ENCODE data around the gene AGO1. TPM values are rescaled to one million over a fixed set of nuclear protein-coding genes. Genes with fewer than 3 reads are reported as not detected.
"Not testable (repeated sequence)": the region's sequence is repeated elsewhere in the genome, so short reads cannot be mapped to it uniquely, and the experiment has no call there.

AGO1 gene
- polyA plus RNA-seq, 2 of the 4 experiments (the other 2 are of a cell fraction): 5.6 to 7.0 TPM

DNA sequence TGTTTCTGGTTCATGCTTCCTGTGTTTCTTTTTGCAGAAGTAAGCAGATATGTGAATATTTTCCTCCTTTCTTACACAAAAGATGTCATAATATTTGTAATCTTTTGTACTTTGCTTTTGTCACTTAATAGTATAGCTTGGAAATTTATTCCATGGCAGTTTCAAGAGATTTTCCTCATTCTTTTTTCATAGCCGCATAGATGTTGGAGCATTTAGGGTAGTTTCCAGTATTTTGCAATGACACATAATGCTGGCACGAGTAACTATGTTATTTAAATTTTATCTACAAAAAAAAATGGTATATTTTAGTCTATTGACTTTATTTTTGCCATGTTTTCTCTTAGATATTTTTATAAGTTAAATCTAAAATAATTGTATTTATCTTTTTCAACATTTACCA is 88.6 kb downstream of the AGO1 start:
- H3K4me1 ChIP-seq: no peaks in the 10 kb centered on the region
- ATAC-seq (no peak), DNase-seq (ENCODE audit: low read depth in 1 of 2, low spot score in 1 of 2) (no peak), FAIRE-seq (no peak)
- ChIA-PET CTCF (interaction anchor here (0.7 kb wide), 1 partner anchor 1848 kb away, joined by 4 read pairs; no protein-coding TSS in a partner anchor), POLR2A (no interaction called here)
- no peak overlapping the region for H3K4me3 ChIP-seq
- H3K4me2 ChIP-seq: no peak overlapping the region
- H3K9me3 ChIP-seq: no peaks in the 10 kb centered on the region
- 85% methylated on average over 2 of the region's 2 CpGs for WGBS (ENCODE audit: missing lambda C conversion rate)
- H3K27ac ChIP-seq: no peak overlapping the region
- TF ChIP-seq RNF2 (IDR thresholded peaks at IDR 0.05; ENCODE audit: borderline replicate concordance, low read depth) (no peak), PHF8 (IDR thresholded peaks at IDR 0.05; ENCODE audit: borderline replicate concordance, low read depth) (no peak), MYC (IDR thresholded peaks at IDR 0.05; ENCODE audit: borderline replicate concordance, low read length) (no peak), ELK1 (IDR thresholded peaks at IDR 0.05; ENCODE audit: low read depth, low read length) (no peak), RFX5 (IDR thresholded peaks at IDR 0.05) (no peak), JUN (IDR thresholded peaks at IDR 0.05) (no peak), MAX (IDR thresholded peaks at IDR 0.05) (no peak), HDAC2 (IDR thresholded peaks at IDR 0.05) (no peak), CEBPB (IDR thresholded peaks at IDR 0.05) (no peak), HOXA7 (CRISPR knock-in tag; IDR thresholded peaks at IDR 0.05) (no peak), HEYL (CRISPR knock-in tag; IDR thresholded peaks at IDR 0.05) (no peak)
- TF ChIP-seq, protein P1, sequence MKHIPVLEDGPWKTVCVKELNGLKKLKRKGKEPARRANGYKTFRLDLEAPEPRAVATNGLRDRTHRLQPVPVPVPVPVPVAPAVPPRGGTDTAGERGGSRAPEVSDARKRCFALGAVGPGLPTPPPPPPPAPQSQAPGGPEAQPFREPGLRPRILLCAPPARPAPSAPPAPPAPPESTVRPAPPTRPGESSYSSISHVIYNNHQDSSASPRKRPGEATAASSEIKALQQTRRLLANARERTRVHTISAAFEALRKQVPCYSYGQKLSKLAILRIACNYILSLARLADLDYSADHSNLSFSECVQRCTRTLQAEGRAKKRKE (CRISPR knock-in tag; IDR thresholded peaks at IDR 0.05; ENCODE audit: low read depth): no peak

- CTCF ChIA-PET; H3K4me1 ChIP-seq; H3K4me2 ChIP-seq; DNase-seq (ENCODE audit: low read depth in 1 of 2, low spot score in 1 of 2); H3K27ac ChIP-seq; H3K4me3 ChIP-seq; FAIRE-seq; H3K9me3 ChIP-seq; POLR2A ChIA-PET; ATAC-seq: not testable (repeated sequence)
- 95% methylated on average over 3 of the region's 3 CpGs for WGBS (ENCODE audit: missing lambda C conversion rate)
Observed at GRCh38 chr1:35972631-35973030, 89.6 kb downstream of the AGO1 start.

GRCh38 chr1:35980090-35980489 is 97.1 kb downstream of the AGO1 start:
- TF ChIP-seq KDM5A (IDR thresholded peaks at IDR 0.05): no peak
- no peak for TF ChIP-seq ZFP36 (IDR thresholded peaks at IDR 0.05; ENCODE audit: borderline replicate concordance, partially characterized antibody)
- no peak for TF ChIP-seq HOXB5 (CRISPR knock-in tag; IDR thresholded peaks at IDR 0.05)
- TF ChIP-seq HEYL (CRISPR knock-in tag; IDR thresholded peaks at IDR 0.05): no peak
- no peak for TF ChIP-seq RNF2 (IDR thresholded peaks at IDR 0.05; ENCODE audit: borderline replicate concordance, low read depth)
- TF ChIP-seq CBX2 (IDR thresholded peaks at IDR 0.05; ENCODE audit: borderline replicate concordance, low read depth): no peak
- no peak for TF ChIP-seq MAX (IDR thresholded peaks at IDR 0.05)
- no peak for TF ChIP-seq RFX5 (IDR thresholded peaks at IDR 0.05)
- TF ChIP-seq RAD21 (conservative IDR thresholded peaks at IDR 0.05 in 1 of 2, IDR thresholded peaks at IDR 0.05 in 1 of 2): no peak
- no peak for TF ChIP-seq HOXB13 (CRISPR knock-in tag; IDR thresholded peaks at IDR 0.05; ENCODE audit: low read depth)
- TF ChIP-seq CHD4 (IDR thresholded peaks at IDR 0.05; ENCODE audit: borderline replicate concordance): no peak
- TF ChIP-seq ZNF302 (CRISPR knock-in tag; IDR thresholded peaks at IDR 0.05): no peak
- no peak for TF ChIP-seq FOXS1 (CRISPR knock-in tag; IDR thresholded peaks at IDR 0.05)
- TF ChIP-seq HMGXB4 (CRISPR knock-in tag; IDR thresholded peaks at IDR 0.05; ENCODE audit: borderline replicate concordance): no peak
- no peak for TF ChIP-seq MYC (IDR thresholded peaks at IDR 0.05; ENCODE audit: borderline replicate concordance, low read length)
- TF ChIP-seq KDM1A (IDR thresholded peaks at IDR 0.05; ENCODE audit: low read depth): no peak
- Histone ChIP-seq H3K9me3 (no peaks in the 10 kb centered on the region), H3K27ac (no peak overlapping the region), H3K4me2 (no peak overlapping the region), H3K4me1 (no peaks in the 10 kb centered on the region), H3K4me3 (no peak overlapping the region)
- ATAC-seq (no peak), FAIRE-seq (no peak), DNase-seq (ENCODE audit: low read depth in 1 of 2, low spot score in 1 of 2) (no peak)
- ChIA-PET POLR2A (no interaction called here), CTCF (no interaction called here)

All from A549 (cell line).